ENCODE results near the gene DNAJC5G. TPM values are rescaled to one million over a fixed set of nuclear protein-coding genes. Genes with fewer than 3 reads are reported as not detected.
A peak's percentile ranks its signal among the peaks of the same experiment; 100 is the strongest.

The DNAJC5G gene
- total RNA-seq, 1 donor from 2014 or later: not detected

- Histone ChIP-seq H3K27ac (no peak overlapping the region), H3K27me3 (peaks cover 19% of the 10 kb centered on the region), H3K4me1 (peaks cover 9 to 29% of the 10 kb centered on the region in 2 donors), H3K9me3 (no peaks in the 10 kb centered on the region), H3K36me3 (no peaks in the 10 kb centered on the region), H3K4me3 (peak overlapping the region; percentile 59 to 67)
- no peak for DNase-seq (ENCODE audit: low spot score in 2 of 2)
- no peak for TF ChIP-seq CTCF (IDR thresholded peaks at IDR 0.05)
- intact Hi-C loops (cut with DNase I): no loop called here
These were observed 13.3 kb upstream of the DNAJC5G start for GRCh38 chr2:27261926-27262298.

- DNase-seq (ENCODE audit: low spot score in 2 of 2): peak in 1 of 2 donors; percentile 69
- Histone ChIP-seq H3K27me3 (peaks cover 19% of the 10 kb centered on the region), H3K4me3 (peak within 1 kb of the TSS; percentile 59 to 67), H3K36me3 (no peaks in the 10 kb centered on the region), H3K4me1 (peaks cover 9 to 29% of the 10 kb centered on the region in 2 donors), H3K9me3 (no peaks in the 10 kb centered on the region), H3K27ac (no peak within 1 kb of the TSS)
- intact Hi-C loops (cut with DNase I): no loop called here
- TF ChIP-seq CTCF (IDR thresholded peaks at IDR 0.05): no peak
These were observed 12.6 kb upstream of the DNAJC5G start, which contains the start of gene SLC30A3 for GRCh38 chr2:27262379-27263286. Gene SLC30A3 (minus strand): TSS chr2:27263047. CDS start chr2:27262906, 141 bp downstream.

GRCh38 chr2:27263287-27264252 is 11.7 kb upstream of the DNAJC5G start:
- TF ChIP-seq CTCF (IDR thresholded peaks at IDR 0.05): no peak
- H3K4me3 ChIP-seq: peak overlapping the region; percentile 59 to 67
- intact Hi-C loops (cut with DNase I): no loop called here
- H3K4me1 ChIP-seq: peaks cover 9 to 29% of the 10 kb centered on the region in 2 donors
- H3K27ac ChIP-seq: no peak overlapping the region
- H3K36me3 ChIP-seq: no peaks in the 10 kb centered on the region
- H3K9me3 ChIP-seq: no peaks in the 10 kb centered on the region
- peaks cover 19% of the 10 kb centered on the region for H3K27me3 ChIP-seq
- DNase-seq (ENCODE audit: low spot score in 2 of 2): no peak

GRCh38 chr2:27264253-27264752 is 10.9 kb upstream of the DNAJC5G start:
- DNase-seq (ENCODE audit: low spot score in 2 of 2): no peak
- intact Hi-C loops (cut with DNase I): no loop called here
- Histone ChIP-seq H3K36me3 (no peaks in the 10 kb centered on the region), H3K27me3 (peaks cover 19% of the 10 kb centered on the region), H3K27ac (no peak overlapping the region), H3K4me3 (peak overlapping the region; percentile 43 to 67), H3K4me1 (peaks cover 9 to 29% of the 10 kb centered on the region in 2 donors), H3K9me3 (no peaks in the 10 kb centered on the region)
- no peak for TF ChIP-seq CTCF (IDR thresholded peaks at IDR 0.05)

- H3K4me3 ChIP-seq: peak overlapping the region; percentile 43 to 67
- intact Hi-C loops (cut with DNase I): no loop called here
- peaks cover 19% of the 10 kb centered on the region for H3K27me3 ChIP-seq
These were observed 10.3 kb upstream of the DNAJC5G start for GRCh38 chr2:27264753-27265535.

More at GRCh38 chr2:27264753-27265535, 10.3 kb upstream of the DNAJC5G start:
- DNase-seq (ENCODE audit: low spot score in 2 of 2): peak in 1 of 2 donors; percentile 71
- Histone ChIP-seq H3K36me3 (no peaks in the 10 kb centered on the region), H3K9me3 (no peaks in the 10 kb centered on the region), H3K4me1 (peaks cover 9 to 29% of the 10 kb centered on the region in 2 donors), H3K27ac (no peak overlapping the region)
- TF ChIP-seq CTCF (IDR thresholded peaks at IDR 0.05): peak; percentile 9 to 43 (median 23)
